ENCODE measurements around the gene MRPL37. TPM values are rescaled to one million over a fixed set of nuclear protein-coding genes. Genes with fewer than 3 reads are reported as not detected.

The MRPL37 gene
- total RNA-seq, 6 experiments from 2014 or later = 56.2 to 108 (median 73.4) TPM

DNA sequence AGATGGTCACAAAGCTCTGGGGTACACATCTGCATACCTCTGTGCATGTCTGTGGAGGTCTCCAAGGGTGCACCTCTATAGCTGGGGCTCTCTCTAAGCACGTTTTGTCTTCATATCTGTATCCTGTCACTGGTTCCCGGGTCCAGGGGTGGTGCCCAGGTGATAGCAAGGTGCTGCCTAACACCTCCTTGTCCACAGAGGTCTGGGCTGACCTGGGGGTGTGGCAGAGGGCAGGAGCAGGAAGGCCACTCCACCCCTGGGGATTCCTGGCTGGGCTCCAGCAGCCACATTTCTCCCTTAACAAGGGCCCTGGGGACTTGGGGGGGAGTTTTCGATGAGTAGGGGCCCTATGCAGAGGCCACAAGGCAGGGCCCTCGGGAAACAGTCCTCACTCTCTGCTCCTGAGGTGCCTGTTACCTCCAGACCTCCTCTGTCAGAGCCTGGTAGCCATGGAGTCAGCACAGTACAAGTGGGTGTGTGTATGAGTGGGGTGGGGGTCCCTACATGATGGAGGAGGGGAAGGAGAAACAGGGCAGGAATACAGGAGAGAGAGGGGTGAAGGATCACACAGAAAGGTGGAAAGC, 40.1 kb upstream of the MRPL37 start:
- no peak overlapping the region for H3K27ac ChIP-seq
- intact Hi-C loops (cut with DNase I) = no loop called here
- WGBS (ENCODE audit: insufficient coverage, low coverage, low lambda C conversion rate, missing lambda C conversion rate) = 76% methylated on average over 2 of the region's 4 CpGs
- TF ChIP-seq, protein P1, sequence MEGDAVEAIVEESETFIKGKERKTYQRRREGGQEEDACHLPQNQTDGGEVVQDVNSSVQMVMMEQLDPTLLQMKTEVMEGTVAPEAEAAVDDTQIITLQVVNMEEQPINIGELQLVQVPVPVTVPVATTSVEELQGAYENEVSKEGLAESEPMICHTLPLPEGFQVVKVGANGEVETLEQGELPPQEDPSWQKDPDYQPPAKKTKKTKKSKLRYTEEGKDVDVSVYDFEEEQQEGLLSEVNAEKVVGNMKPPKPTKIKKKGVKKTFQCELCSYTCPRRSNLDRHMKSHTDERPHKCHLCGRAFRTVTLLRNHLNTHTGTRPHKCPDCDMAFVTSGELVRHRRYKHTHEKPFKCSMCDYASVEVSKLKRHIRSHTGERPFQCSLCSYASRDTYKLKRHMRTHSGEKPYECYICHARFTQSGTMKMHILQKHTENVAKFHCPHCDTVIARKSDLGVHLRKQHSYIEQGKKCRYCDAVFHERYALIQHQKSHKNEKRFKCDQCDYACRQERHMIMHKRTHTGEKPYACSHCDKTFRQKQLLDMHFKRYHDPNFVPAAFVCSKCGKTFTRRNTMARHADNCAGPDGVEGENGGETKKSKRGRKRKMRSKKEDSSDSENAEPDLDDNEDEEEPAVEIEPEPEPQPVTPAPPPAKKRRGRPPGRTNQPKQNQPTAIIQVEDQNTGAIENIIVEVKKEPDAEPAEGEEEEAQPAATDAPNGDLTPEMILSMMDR (IDR thresholded peaks at IDR 0.05) = no peak
- TF ChIP-seq POLR2A (IDR thresholded peaks at IDR 0.05) = no peak
- H3K9me3 ChIP-seq = no peaks in the 10 kb centered on the region
- no peaks in the 10 kb centered on the region for H3K4me1 ChIP-seq
- H3K36me3 ChIP-seq = no peaks in the 10 kb centered on the region
- ATAC-seq = no peak
- H3K4me3 ChIP-seq = no peak overlapping the region
- no peaks in the 10 kb centered on the region for H3K27me3 ChIP-seq
- DNase-seq = no peak

DNA sequence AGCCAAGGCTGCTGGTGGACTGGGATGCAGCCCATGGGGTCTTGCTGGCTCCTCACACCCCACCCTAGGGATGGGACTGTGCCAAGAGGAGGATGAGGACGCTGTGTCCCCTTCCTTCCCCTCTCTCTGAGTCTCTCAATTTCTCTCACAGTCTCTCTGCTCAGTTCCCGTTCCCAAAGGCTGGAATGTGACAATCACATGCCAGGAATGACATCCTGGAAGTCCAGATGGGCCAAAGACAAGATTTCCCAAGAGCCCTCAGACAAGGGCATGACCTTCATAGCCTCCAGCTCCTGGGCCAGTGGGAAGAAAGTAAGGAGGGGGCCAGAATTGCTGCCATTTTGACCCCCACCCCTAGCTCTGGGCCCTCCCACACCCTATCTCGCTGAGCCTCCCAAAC, 39.6 kb upstream of the MRPL37 start:
- WGBS (ENCODE audit: insufficient coverage, low coverage, low lambda C conversion rate, missing lambda C conversion rate) = 36% methylated on average over 2 of the region's 3 CpGs

DNA sequence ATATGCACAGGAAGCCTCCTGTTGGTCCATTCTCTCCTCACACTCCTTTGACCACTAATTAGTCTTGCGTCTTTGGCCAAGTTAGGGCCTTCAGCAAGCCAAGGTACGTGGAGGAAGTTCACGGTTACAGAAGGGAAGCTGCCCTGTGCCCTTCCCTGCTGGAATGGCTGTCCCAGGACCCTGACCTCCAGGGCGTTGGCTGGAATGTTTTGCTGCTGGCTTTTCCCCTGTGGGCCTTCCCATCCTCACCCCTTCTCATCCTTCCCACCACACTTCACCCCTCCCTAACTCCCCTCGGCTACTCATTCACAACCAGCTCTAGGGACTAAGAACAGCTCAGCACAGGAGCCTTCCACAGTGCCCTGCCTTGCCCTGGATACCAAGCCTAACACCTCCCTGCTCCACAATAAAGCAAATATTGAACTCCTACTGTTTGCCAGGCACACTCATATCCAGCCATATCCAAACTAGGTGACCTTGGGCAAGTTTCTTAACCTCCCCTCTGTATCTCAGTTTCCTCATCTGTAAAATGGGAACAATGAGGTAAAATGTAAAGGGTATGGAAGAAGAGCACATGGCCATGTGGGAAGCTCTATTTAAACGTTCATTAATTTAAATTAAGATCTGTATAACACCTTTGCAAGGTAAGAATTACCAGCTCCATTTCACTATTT, 38.3 kb upstream of the MRPL37 start:
- H3K27ac ChIP-seq = no peak overlapping the region
- H3K4me1 ChIP-seq = no peaks in the 10 kb centered on the region
- no peaks in the 10 kb centered on the region for H3K36me3 ChIP-seq
- no peaks in the 10 kb centered on the region for H3K9me3 ChIP-seq
- no peak for ATAC-seq
- TF ChIP-seq, protein P1 (IDR thresholded peaks at IDR 0.05) = no peak
- no peak for TF ChIP-seq POLR2A (IDR thresholded peaks at IDR 0.05)
- no peaks in the 10 kb centered on the region for H3K27me3 ChIP-seq
- intact Hi-C loops (cut with DNase I) = no loop called here
- no peak for DNase-seq
- WGBS (ENCODE audit: insufficient coverage, low coverage, low lambda C conversion rate, missing lambda C conversion rate) = 61% methylated on average over 5 of the region's 6 CpGs
- no peak overlapping the region for H3K4me3 ChIP-seq

More for the DNA sequence above, 39.6 kb upstream of the MRPL37 start:
- Histone ChIP-seq H3K36me3 (no peaks in the 10 kb centered on the region), H3K27me3 (no peaks in the 10 kb centered on the region), H3K4me3 (no peak overlapping the region), H3K4me1 (no peaks in the 10 kb centered on the region), H3K9me3 (no peaks in the 10 kb centered on the region), H3K27ac (no peak overlapping the region)
- DNase-seq (no peak), ATAC-seq (peak in 1 of 4 donors; percentile 33)
- intact Hi-C loops (cut with DNase I) = no loop called here
- TF ChIP-seq POLR2A (IDR thresholded peaks at IDR 0.05) = no peak
- TF ChIP-seq, protein P1 (IDR thresholded peaks at IDR 0.05) = no peak

DNA sequence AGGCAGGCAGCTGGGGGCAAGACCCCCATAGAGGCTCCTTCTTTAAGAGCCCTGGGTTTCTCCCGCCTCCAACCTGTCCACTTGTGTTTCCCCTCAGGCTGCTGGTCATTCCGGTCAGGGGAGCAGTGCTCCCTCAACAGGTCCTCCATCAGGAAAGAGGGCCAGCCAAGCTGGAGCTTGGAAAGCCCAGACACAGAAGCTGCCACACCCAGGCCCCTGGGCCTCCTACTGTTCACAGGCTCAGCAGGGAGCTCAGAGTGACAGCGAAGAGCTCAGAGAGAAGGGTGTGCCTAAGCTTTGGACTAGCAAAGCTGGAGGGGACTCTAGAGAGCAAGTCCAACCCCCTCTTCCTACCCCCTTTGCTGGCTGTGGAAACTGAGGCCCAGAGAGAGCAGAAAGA, 36.9 kb upstream of the MRPL37 start:
- no peak for DNase-seq
- TF ChIP-seq, protein P1 (IDR thresholded peaks at IDR 0.05) = no peak
- TF ChIP-seq POLR2A (IDR thresholded peaks at IDR 0.05) = no peak
- ATAC-seq = no peak
- Histone ChIP-seq H3K27me3 (no peaks in the 10 kb centered on the region), H3K9me3 (no peaks in the 10 kb centered on the region), H3K27ac (no peak overlapping the region), H3K4me3 (no peak overlapping the region), H3K4me1 (no peaks in the 10 kb centered on the region), H3K36me3 (no peaks in the 10 kb centered on the region)
- intact Hi-C loops (cut with DNase I) = no loop called here
- WGBS (ENCODE audit: insufficient coverage, low coverage, low lambda C conversion rate, missing lambda C conversion rate) = 82% methylated on average over 2 of the region's 3 CpGs

Data from right lobe of liver (tissue), 6 donors.